Activated CD4-positive, alpha-beta T cell treated with anti-CD3 and anti-CD28 coated beads for 4 hours (primary cell): ENCODE measurements around the gene THPO.

Experiments used
- DNase-seq, 2 donors: peaks; one replicate each; pipeline ENCODE4 v3.0.0-alpha.2; 2020

THPO gene

GRCh38 chr3:184377882-184378445 is at the start of gene THPO:
Gene THPO (minus strand): TSS chr3:184378207. CDS start chr3:184376259, 1,948 bp downstream.
- DNase-seq = no peak

- no peak for DNase-seq
These were observed 48.7 kb upstream of the THPO start for GRCh38 chr3:184426691-184427141.

DNA sequence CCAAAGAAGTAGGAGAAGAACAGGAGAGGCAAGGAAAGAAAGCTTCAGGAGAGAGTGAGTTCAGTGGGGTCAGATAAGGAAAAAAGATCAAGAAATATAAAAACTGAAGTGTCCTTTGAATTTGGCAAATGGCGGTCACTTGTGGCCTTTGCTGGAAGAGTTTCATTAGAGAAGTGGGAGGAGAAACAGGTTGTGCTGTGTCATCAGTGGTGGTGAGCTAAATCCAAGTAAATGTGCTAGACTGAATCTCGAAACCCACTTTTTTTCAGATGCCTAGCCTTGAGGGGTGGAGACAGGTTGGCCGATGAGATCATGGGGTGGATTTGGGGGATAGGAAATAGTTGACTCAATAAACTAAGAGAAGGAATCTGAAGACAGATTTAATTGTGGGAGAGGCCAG is 45.6 kb upstream of the THPO start:
- no peak for DNase-seq

DNA sequence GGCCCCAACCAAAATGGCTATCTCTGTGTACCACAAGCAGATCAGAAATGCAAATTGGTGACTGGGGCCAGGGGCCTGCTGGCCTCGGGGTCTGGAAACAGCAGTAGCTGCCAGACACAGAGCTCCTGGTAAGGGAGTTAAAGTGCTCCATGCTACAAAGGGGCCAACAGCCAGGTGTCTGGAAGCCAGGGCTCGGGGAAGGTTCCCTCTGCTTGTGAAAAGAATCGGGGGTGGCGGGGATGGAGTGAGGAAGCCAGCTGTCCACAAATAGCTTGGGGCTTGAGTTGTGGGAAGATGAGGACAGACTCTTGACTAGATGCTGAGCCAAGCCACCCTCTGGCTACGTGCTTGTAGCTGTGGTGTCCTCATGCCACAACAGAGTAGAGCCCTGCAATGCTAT is 41.2 kb upstream of the THPO start:
- DNase-seq = no peak

- peak; percentile 56 to 65 for DNase-seq
These were observed 39.8 kb upstream of the THPO start for GRCh38 chr3:184417619-184418327.

DNA sequence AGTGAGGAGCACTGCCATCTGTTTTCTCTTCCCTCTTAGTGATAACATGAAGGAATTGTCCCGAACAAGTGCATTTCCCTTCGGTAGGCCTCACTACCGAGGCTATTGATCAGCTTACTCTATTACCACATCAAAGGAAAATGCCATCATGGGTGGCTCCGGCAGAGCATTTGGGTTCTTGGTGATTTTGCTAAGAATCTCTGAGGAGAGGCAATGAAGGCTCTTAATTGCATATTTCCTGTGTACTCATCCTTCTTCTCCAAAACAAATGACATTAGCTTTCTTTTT is 37.1 kb upstream of the THPO start:
- DNase-seq = no peak

- DNase-seq = no peak
These were observed 36.6 kb upstream of the THPO start for GRCh38 chr3:184414418-184415202.

- no peak for DNase-seq
These were observed 32.0 kb upstream of the THPO start for GRCh38 chr3:184409946-184410500.

DNA sequence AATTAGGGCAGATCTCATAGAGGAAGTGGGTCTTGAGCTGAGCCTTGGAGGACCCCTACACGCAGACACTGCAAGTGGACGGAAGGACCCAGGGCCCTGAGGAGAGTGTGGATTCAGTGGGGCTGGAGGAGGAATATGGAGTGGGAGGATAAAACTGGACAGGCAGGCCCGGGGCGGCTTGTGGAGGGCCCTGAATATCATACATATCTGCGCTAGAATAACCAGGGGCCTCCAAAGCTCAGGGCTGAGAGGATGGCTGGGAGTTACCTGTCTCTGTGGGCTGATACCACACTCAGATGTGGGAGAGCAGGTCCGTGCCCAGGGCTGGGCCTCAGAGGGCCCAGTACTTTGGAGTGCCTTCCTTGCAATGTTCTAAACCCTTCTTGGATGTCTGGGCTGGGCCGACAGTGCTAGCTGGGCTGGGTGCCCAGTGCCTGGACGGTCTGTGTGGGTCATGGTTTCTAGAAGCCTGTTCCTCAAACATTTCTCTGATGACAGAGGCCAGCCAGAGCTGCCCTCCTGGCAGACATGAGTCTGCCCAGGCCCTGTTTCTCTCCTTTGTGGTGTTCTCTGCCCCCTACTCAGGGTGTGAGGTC is 31.4 kb upstream of the THPO start:
- no peak for DNase-seq

GRCh38 chr3:184405075-184406030 is 27.3 kb upstream of the THPO start:
- no peak for DNase-seq

DNA sequence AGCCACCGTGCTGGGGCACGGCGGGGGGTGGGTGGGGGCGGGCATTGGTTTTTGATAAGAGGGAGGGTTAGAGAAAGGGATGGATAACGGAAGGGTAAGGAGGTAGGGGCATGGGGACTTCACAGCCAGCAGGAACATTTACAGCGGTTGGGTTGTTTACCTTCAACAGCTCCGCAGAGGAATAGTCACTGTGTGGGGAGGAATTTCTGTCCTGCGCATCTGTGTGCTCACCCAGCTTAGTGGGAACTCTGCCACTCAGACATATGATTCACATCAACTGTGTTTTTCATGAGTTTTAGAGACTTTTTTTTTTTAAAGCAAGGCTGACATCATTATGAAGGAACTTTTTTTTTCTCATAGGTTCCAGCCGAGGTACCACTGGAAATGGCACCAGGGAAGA is 21.4 kb upstream of the THPO start:
- DNase-seq = no peak

DNA sequence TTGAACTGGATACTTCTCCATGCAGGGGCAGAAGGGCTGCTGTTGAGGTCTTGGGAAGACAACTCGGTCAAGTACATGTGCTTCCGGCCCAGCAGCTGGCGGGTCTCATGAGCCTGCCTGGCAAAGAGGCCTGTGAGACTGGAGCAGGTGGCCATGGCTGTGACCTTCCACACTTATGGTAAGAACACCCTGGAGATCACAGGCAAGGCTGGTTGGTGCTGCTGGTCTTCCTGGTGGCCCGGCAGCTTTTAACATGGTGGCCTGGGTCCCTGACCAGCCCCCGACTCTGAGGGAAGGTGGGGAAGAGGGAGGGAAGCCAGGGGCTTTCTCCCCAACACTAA is 17.3 kb upstream of the THPO start:
- DNase-seq = no peak

- DNase-seq = no peak
These were observed 13.3 kb upstream of the THPO start for GRCh38 chr3:184391266-184391665.

DNA sequence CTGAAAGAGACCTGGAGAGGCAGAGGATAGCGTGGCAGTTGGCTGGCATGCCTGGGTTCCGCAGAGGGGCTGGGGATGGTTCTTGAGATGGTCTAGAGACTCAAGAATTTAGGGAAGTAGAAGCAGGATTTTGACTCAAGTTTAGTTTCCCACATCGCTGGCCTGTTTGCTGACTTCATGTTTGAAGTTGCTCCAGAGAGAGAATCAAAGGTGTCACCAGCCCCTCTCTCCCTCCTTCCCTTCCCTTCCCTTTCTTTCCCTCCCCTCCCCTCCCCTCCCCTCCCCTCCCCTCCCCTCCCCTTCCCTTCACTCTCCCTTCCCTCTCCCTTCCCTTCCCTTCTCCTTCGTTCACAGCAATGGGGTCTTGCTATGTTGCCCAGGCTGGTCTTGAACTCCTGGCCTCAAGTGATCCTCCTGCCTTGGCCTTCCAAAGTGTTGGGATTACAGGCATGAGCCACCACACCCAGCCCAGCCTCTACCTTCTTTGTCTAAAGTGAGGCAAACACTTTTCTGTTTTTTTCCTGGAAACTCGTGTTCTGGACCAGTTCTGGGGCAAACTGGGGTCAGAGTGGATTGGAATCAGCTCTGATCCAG is 12.0 kb upstream of the THPO start:
- DNase-seq = no peak

GRCh38 chr3:184389384-184389783 is 11.4 kb upstream of the THPO start:
- no peak for DNase-seq

- DNase-seq = no peak
These were observed 10.9 kb upstream of the THPO start for GRCh38 chr3:184388936-184389230.

DNA sequence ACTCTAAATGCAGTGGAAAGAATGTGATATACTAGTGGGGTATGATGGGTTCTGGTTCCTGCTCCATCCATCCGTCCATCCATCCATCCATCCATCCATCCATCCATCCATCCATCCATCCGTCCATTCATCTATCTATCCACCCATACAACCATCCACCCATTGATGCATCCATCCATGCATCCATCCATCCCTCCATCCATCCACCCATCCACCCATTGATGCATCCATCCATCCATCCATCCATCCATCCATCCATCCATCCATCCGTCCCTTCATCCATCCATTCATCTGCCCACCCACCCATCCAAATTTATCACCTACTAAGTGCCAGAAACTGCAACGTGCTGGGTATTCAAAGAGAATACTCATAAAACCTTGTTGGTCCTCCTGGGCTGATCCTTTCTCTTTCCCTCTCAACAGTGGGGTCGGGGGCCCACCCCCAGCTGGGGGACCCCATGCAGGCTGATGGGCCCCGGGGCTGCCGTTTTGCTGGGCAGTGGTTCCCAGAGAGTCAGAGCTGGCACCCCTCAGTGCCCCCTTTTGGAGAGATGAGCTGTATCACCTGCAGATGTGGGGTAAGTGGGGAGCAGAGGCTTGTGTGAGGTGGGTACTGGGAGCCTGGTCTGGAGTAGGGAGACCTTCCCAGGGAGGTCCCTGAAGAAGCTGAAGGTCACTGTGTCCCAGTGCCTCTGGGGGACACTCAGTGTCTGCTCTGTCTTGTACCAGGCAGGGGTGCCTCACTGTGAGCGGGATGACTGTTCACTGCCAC is 10.3 kb upstream of the THPO start:
- no peak for DNase-seq

DNA sequence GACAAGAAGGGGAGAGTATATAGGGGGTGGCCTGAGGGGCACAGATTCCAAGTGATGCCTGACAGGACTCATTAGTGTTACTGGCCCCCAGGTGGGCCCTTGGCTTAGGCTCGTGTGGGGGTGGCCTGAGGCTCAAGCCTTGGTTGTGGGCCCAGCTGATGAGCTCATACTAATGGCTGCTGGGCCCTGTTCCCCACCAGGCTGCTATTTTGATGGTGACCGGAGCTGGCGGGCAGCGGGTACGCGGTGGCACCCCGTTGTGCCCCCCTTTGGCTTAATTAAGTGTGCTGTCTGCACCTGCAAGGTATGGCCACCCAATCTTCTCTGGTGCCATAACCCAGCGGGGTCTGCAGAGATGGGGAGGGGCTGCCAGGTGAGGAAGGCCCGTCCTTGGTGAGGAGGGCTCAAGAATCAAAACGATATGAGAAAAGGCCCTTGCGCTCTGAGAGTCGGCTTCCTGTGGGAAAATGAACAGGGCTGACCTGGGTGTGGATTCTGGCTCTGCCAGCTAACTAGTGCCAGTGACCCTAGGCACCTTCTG is 9.2 kb upstream of the THPO start:
- no peak for DNase-seq

DNA sequence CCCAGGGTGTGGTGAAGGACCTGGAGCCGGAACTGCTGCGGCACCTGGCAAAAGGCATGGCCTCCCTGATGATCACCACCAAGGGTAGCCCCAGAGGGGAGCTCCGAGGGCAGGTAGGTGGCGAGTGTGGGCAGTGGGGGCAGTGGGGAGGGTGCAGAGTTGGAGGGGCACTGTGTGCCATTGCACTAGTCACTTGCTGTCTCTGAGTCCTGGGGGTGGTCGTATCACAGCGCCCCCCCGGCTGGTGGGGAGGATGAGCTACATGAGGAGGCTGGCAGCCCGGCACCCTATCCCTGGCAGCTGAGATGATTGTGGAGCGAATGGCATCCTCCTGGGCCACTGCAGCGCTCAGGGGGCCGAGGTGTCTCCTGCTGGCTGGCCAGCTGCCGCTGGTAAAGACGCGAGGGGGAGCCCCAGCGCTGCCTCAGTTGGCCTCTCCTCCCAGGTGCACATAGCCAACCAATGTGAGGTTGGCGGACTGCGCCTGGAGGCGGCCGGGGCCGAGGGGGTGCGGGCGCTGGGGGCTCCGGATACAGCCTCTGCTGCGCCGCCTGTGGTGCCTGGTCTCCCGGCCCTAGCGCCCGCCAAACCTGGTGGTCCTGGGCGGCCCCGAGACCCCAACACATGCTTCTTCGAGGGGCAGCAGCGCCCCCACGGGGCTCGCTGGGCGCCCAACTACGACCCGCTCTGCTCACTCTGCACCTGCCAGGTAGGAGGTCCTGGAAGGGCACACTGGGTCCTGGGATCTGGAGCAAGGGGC is 8.2 kb upstream of the THPO start:
- no peak for DNase-seq

DNA sequence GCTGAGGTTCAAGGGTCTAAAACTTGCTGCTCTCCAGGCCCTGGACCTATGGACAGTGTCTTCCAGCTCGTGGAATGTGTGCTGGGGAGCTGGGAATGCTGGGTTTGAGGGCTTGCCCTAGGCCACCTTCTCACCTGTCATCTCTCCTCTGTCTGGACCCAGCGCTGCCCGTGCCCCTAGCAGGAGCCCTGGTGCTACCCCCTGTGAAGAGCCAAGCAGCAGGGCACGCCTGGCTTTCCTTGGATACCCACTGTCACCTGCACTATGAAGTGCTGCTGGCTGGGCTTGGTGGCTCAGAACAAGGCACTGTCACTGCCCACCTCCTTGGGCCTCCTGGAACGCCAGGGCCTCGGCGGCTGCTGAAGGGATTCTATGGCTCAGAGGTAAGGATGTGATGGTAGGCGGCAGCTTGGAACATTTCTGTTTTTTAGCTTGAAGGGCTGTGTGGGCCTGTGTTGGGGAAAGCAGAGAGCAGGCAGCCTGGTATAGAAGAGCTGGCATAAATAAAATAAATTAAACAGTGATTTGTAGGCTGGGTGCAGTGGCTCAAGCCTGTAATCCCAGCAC is 6.9 kb upstream of the THPO start:
- no peak for DNase-seq
